ENCODE measurements around the gene RLF. TPM values are rescaled to one million over a fixed set of nuclear protein-coding genes. Genes with fewer than 3 reads are reported as not detected.

RLF gene
- total RNA-seq, 3 donors from 2014 or later, result 11.0 to 21.8 (median 12.2) TPM

DNA sequence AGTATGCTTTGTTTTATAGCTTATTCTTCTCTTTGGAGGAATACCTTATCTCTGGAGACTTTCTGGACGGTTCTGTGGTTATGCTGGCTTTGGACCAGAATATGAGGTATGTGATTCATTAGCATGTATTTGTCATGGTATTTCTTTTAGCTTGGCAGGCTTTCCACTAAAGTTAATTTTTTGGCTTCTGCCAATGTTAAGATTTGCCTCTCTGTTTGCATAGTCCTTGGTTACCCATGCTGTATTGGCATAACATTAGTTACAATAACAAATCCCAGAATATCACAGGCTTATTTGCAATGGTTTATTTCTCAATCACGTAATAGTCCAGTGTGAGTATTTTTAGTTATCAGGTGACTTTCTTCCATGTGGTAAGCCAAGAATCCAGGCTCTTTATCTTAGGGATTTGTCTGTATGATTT lies 106.6 kb downstream of the RLF start:
- intact Hi-C loops (cut with DNase I, micrococcal nuclease), result no loop called here
- TF ChIP-seq, protein P1, sequence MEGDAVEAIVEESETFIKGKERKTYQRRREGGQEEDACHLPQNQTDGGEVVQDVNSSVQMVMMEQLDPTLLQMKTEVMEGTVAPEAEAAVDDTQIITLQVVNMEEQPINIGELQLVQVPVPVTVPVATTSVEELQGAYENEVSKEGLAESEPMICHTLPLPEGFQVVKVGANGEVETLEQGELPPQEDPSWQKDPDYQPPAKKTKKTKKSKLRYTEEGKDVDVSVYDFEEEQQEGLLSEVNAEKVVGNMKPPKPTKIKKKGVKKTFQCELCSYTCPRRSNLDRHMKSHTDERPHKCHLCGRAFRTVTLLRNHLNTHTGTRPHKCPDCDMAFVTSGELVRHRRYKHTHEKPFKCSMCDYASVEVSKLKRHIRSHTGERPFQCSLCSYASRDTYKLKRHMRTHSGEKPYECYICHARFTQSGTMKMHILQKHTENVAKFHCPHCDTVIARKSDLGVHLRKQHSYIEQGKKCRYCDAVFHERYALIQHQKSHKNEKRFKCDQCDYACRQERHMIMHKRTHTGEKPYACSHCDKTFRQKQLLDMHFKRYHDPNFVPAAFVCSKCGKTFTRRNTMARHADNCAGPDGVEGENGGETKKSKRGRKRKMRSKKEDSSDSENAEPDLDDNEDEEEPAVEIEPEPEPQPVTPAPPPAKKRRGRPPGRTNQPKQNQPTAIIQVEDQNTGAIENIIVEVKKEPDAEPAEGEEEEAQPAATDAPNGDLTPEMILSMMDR (IDR thresholded peaks at IDR 0.05), result no peak
- H3K36me3 ChIP-seq (ENCODE audit: low read depth), result peaks cover 9% of the 10 kb centered on the region
- no peaks in the 10 kb centered on the region for H3K9me3 ChIP-seq
- ATAC-seq, result peak; percentile 28
- H3K4me1 ChIP-seq (ENCODE audit: low read depth), result no peaks in the 10 kb centered on the region
- H3K4me3 ChIP-seq, result no peak overlapping the region
- DNase-seq, result no peak

DNA sequence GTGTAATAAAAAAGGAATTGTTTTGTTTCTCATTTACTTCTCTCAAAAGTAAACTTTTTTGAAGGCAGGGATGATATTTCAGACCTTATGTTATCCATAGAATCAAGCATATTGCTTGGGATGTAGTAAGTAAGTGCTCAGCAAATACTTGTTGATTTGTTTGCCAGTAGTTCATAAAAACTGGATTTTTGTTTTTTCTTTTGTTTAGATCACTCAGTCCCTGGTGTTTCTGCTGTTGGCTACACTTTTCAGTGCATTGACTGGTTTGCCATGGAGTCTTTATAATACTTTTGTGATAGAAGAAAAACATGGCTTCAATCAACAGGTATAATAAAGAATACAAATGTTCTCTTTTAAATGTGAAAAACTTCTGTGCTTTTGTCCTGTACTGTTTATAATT lies 107.0 kb downstream of the RLF start:
- DNase-seq (no peak), ATAC-seq (no peak)
- no peak overlapping the region for H3K4me3 ChIP-seq
- peaks cover 9% of the 10 kb centered on the region for H3K36me3 ChIP-seq (ENCODE audit: low read depth)
- no peaks in the 10 kb centered on the region for H3K4me1 ChIP-seq (ENCODE audit: low read depth)
- TF ChIP-seq, protein P1 (IDR thresholded peaks at IDR 0.05), result no peak
- H3K9me3 ChIP-seq, result no peaks in the 10 kb centered on the region
- intact Hi-C loops (cut with DNase I, micrococcal nuclease), result no loop called here

DNA sequence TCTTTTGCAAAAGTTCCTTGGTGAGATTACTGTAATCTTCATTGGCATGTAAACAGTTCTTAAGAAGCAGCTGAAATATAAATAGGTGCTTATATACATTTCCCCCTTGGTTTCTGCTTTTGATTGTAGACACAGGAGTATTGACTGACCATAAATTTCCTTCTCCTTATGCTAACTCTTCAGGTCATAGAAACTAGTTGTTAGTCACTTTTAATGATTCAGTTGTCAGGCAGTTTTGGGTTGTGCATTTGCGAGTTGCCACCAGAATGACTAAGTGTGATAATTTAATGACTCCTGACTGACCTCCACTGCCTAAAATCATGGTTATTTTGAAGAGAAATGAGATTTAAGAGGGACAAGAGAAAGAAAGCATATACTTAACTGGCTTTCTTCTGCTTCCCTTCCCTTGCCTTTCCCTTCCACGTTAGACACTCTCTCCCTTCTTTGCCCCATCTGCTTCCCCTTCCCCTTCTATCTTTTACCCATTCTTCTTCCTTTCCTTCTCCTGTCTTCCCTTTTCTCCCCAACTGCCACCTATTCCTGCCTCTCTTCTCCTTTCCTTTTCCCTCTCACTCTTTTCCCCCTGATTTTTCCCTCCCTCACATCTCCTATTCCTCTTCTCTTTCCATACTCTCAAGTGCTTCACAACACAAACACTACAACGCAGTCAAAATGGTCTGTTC lies 109.1 kb downstream of the RLF start:
- DNase-seq, result no peak
- intact Hi-C loops (cut with DNase I, micrococcal nuclease), result no loop called here
- H3K4me1 ChIP-seq (ENCODE audit: low read depth), result no peaks in the 10 kb centered on the region
- TF ChIP-seq, protein P1 (IDR thresholded peaks at IDR 0.05), result no peak
- no peak overlapping the region for H3K4me3 ChIP-seq
- peaks cover 9% of the 10 kb centered on the region for H3K36me3 ChIP-seq (ENCODE audit: low read depth)
- ATAC-seq, result no peak
- no peaks in the 10 kb centered on the region for H3K9me3 ChIP-seq

DNA sequence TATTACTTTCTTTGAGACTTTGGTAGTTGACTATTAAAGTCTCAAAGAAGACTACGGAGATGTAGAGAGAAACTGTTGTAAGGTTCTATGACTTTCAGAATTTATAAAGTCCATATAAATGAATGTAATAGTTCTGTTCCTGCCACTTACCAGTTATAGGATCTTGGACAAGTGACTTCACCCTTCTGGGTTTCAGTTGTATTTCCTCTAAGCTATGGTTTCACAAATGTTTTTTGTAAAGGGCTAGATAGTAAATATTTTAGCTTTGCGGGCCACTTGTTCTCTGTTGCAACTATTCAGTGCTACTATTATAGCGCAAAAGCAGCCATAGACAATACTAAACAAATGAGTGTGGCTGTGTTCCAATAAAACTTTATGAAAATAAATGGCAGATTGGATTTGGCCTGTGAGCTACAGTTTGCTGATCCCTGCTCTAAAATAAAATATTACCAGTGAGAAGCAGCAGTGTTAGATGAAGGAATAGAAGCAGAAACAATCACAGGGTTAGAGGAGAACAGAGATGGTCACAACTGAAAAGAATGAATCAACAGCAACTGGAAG lies 111.5 kb downstream of the RLF start:
- ATAC-seq, result no peak
- H3K9me3 ChIP-seq, result no peaks in the 10 kb centered on the region
- TF ChIP-seq, protein P1 (IDR thresholded peaks at IDR 0.05), result no peak
- H3K4me1 ChIP-seq (ENCODE audit: low read depth), result no peaks in the 10 kb centered on the region
- H3K36me3 ChIP-seq (ENCODE audit: low read depth), result peaks cover 9% of the 10 kb centered on the region
- intact Hi-C loops (cut with DNase I, micrococcal nuclease), result no loop called here
- DNase-seq, result no peak
- no peak overlapping the region for H3K4me3 ChIP-seq

DNA sequence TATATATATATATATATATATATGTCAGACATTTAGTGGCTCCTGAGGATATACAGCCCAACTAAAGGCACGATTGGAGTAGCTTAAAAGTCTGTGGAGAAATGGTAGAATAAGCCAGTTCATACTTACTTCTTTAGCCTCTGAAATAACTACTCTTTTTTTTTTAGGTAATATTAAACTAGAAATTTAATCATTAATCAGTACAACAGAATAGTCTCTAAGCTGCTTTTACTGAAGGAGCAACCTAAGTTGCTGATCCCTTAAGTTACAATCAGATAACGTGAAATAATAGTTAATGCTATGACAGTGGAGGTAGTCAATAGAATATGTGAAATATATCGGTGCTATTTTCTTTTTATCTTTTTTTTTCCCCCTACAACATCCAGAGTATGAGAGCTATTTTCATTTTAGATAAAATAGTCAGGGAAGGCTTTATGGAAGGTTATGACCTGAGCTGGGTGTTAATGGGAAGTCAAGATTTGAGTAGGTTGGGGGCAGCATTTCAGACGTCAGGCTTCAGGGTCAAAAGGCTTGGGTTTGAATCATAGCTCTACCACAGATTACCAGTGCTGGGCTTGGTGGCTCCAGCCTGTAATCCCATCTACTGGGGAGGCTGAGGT lies 112.5 kb downstream of the RLF start:
- Histone ChIP-seq H3K9me3 (no peaks in the 10 kb centered on the region), H3K4me1 (ENCODE audit: low read depth) (no peaks in the 10 kb centered on the region), H3K36me3 (ENCODE audit: low read depth) (peaks cover 9% of the 10 kb centered on the region), H3K4me3 (no peak overlapping the region)
- TF ChIP-seq, protein P1 (IDR thresholded peaks at IDR 0.05), result no peak
- DNase-seq, result no peak
- no peak for ATAC-seq
- intact Hi-C loops (cut with DNase I, micrococcal nuclease), result no loop called here

Measured in mucosa of descending colon (tissue), 3 donors.